GM19023 (cell line): ENCODE measurements around the gene MYL10.

Experiments
- ATAC-seq: cut with Tn5 transposase; IDR thresholded peaks from one replicate; pipeline ENCODE4 v1.9.1; 2021; ENCODE audit warnings: mild to moderate bottlenecking, moderate library complexity; ENCODE audit not compliant: unreplicated experiment

MYL10 gene

GRCh38 chr7:101629171-101629570 lies at the start of gene MYL10:
Gene MYL10, minus strand, starts transcription at chr7:101629296. Its CDS starts 178 bp downstream, at chr7:101629118.
- no peak for ATAC-seq

- ATAC-seq: no peak
These were observed 49.6 kb upstream of the MYL10 start for GRCh38 chr7:101678658-101679057.

GRCh38 chr7:101677797-101678479 lies 48.8 kb upstream of the MYL10 start:
- ATAC-seq: no peak

- no peak for ATAC-seq
These were observed 48.3 kb upstream of the MYL10 start for GRCh38 chr7:101677391-101677790.

GRCh38 chr7:101676956-101677355 lies 47.9 kb upstream of the MYL10 start:
- no peak for ATAC-seq

- ATAC-seq: no peak
These were observed 47.0 kb upstream of the MYL10 start for GRCh38 chr7:101676062-101676598.

GRCh38 chr7:101674439-101674838 lies 45.3 kb upstream of the MYL10 start:
- ATAC-seq: no peak

- no peak for ATAC-seq
These were observed 44.9 kb upstream of the MYL10 start for GRCh38 chr7:101673951-101674350.

- ATAC-seq: no peak
These were observed 44.2 kb upstream of the MYL10 start for GRCh38 chr7:101673315-101673714.

GRCh38 chr7:101671371-101672356 lies 42.6 kb upstream of the MYL10 start:
- no peak for ATAC-seq

- no peak for ATAC-seq
These were observed 40.2 kb upstream of the MYL10 start for GRCh38 chr7:101669307-101669706.

GRCh38 chr7:101668726-101669125 lies 39.6 kb upstream of the MYL10 start:
- no peak for ATAC-seq

- no peak for ATAC-seq
These were observed 38.8 kb upstream of the MYL10 start for GRCh38 chr7:101667920-101668319.

GRCh38 chr7:101667399-101667798 lies 38.3 kb upstream of the MYL10 start:
- no peak for ATAC-seq

GRCh38 chr7:101666741-101667140 lies 37.6 kb upstream of the MYL10 start:
- no peak for ATAC-seq

- no peak for ATAC-seq
These were observed 37.2 kb upstream of the MYL10 start for GRCh38 chr7:101666293-101666692.

- ATAC-seq: no peak
These were observed 35.9 kb upstream of the MYL10 start for GRCh38 chr7:101664893-101665471.

- no peak for ATAC-seq
These were observed 35.3 kb upstream of the MYL10 start for GRCh38 chr7:101664436-101664835.

GRCh38 chr7:101663747-101664146 lies 34.7 kb upstream of the MYL10 start:
- ATAC-seq: no peak

GRCh38 chr7:101662447-101662998 lies 33.4 kb upstream of the MYL10 start:
- ATAC-seq: no peak

GRCh38 chr7:101659706-101660105 lies 30.6 kb upstream of the MYL10 start:
- ATAC-seq: no peak
